A549 (cell line): Measurements from ENCODE around the gene F12. TPM values are rescaled to one million over a fixed set of nuclear protein-coding genes. Genes with fewer than 3 reads are reported as not detected.

Experiments
- ATAC-seq, 2 experiments: fragments of 200-7000 bp in 1 of 2; fragments of >200 bp in 1 of 2; cut with Nextera tagmentation in 1 of 2; cut with Tn5 transposase in 1 of 2; 3 replicates each; pipeline versions ENCODE4 v1.8.0 to v1.9.1; 2018 to 2020; ENCODE audit warnings: mild to moderate bottlenecking in 1 of 2, moderate library complexity in 1 of 2
- CTCF ChIA-PET: fragments of 300-600 bp; sonication (Branson Sonifier 250); formaldehyde crosslinking; extraction: SDS; loops from one replicate; lab custom pipeline; 2021; ENCODE audit warnings: antibody characterized with exemption, inconsistent platforms; lab: Yijun Ruan, JAX
- POLR2A ChIA-PET: fragments of 350-600 bp; formaldehyde crosslinking; extraction: SDS; loops from one replicate; lab custom pipeline; 2021; ENCODE audit warnings: antibody characterized with exemption, inconsistent platforms; lab: Yijun Ruan, JAX
- DNase-seq, 2 experiments: peaks; one replicate each; pipeline versions ENCODE4 v3.0.0 to v3.0.0-alpha.2; 2011 to 2016; ENCODE audit warnings: low read depth in 1 of 2, low spot score in 1 of 2
- FAIRE-seq: peaks from 2 replicates; lab custom pipeline; 2011; peaks lifted over from hg19 to GRCh38; lab: Jason Lieb, UNC
- H3K27ac ChIP-seq, 2 experiments: fragments of >200 bp; sonication (Bioruptor Twin); formaldehyde crosslinking; 3 replicates each; pipeline ENCODE4 v1.5.1; 2016 to 2017
- H3K4me1 ChIP-seq: fragments of >200 bp; sonication (Bioruptor Twin); formaldehyde crosslinking; 3 replicates; pipeline ENCODE4 v1.6.1; 2016
- H3K4me2 ChIP-seq: fragments of >200 bp; sonication (Bioruptor Twin); formaldehyde crosslinking; 3 replicates; pipeline ENCODE4 v1.6.1; 2016
- H3K4me3 ChIP-seq: fragments of >200 bp; sonication (Bioruptor Twin); formaldehyde crosslinking; 3 replicates; pipeline ENCODE4 v1.5.1; 2016
- H3K9me3 ChIP-seq: fragments of >200 bp; sonication (Bioruptor Twin); formaldehyde crosslinking; 3 replicates; pipeline ENCODE4 v1.6.1; 2016
- BHLHE40 ChIP-seq: IDR thresholded peaks from 2 replicates; pipeline ENCODE4 v1.6.1; 2012; ENCODE audit warnings: low read depth, low read length, inconsistent platforms
- CBX2 ChIP-seq: fragments of 200-600 bp; sonication (generic); IDR thresholded peaks from 2 replicates; pipeline ENCODE4 v1.6.1; 2016; ENCODE audit warnings: low read depth, mild to moderate bottlenecking, borderline replicate concordance
- CHD2 ChIP-seq: fragments of 150-350 bp; IDR thresholded peaks from 2 replicates; pipeline ENCODE4 v1.6.1; 2014; ENCODE audit warnings: low read length; ENCODE audit not compliant: partially characterized antibody
- CHD4 ChIP-seq: fragments of 200-600 bp; sonication (generic); IDR thresholded peaks from 2 replicates; pipeline ENCODE4 v1.6.1; 2016; ENCODE audit warnings: antibody characterized with exemption, mild to moderate bottlenecking, borderline replicate concordance
- EHMT2 ChIP-seq: fragments of 200-600 bp; sonication (generic); IDR thresholded peaks from 2 replicates; pipeline ENCODE4 v1.6.1; 2016; ENCODE audit warnings: antibody characterized with exemption, low read depth, mild to moderate bottlenecking, moderate library complexity
- FOSL2 ChIP-seq, 2 experiments: fragments of 450-650 bp in 1 of 2; fragments of >200 bp in 1 of 2; sonication (Bioruptor Twin) in 1 of 2; formaldehyde crosslinking; IDR thresholded peaks; 2 replicates each; pipeline versions ENCODE4 v1.5.0 to v1.6.1; 2016 to 2020; ENCODE audit warnings: mild to moderate bottlenecking in 1 of 2, moderate library complexity in 1 of 2
- FOXS1 ChIP-seq: fragments of 250-450 bp; sonication (Bioruptor Pico); IDR thresholded peaks from 2 replicates; pipeline ENCODE4 v1.5.0; 2020; ENCODE audit warnings: mild to moderate bottlenecking, moderate library complexity
- GATA3 ChIP-seq: IDR thresholded peaks from 2 replicates; pipeline ENCODE4 v1.6.1; 2012; ENCODE audit warnings: borderline replicate concordance
- HEYL ChIP-seq: fragments of 250-450 bp; sonication (Bioruptor Pico); IDR thresholded peaks from 2 replicates; pipeline ENCODE4 v1.8.0; 2021; ENCODE audit warnings: mild to moderate bottlenecking, moderate library complexity
- HOXA7 ChIP-seq: fragments of 250-450 bp; sonication (Bioruptor Pico); IDR thresholded peaks from 2 replicates; pipeline ENCODE4 v1.5.0; 2020; ENCODE audit warnings: mild to moderate bottlenecking, moderate library complexity
- HOXB13 ChIP-seq: fragments of 250-450 bp; sonication (Bioruptor Pico); IDR thresholded peaks from 2 replicates; pipeline ENCODE4 v1.5.0; 2020; ENCODE audit warnings: low read depth, mild to moderate bottlenecking, moderate library complexity
- HOXB5 ChIP-seq: fragments of 250-450 bp; sonication (Bioruptor Pico); IDR thresholded peaks from 2 replicates; pipeline ENCODE4 v1.5.0; 2020; ENCODE audit warnings: mild to moderate bottlenecking, moderate library complexity
- JUN ChIP-seq, 2 experiments: fragments of >200 bp; sonication (Bioruptor Twin); formaldehyde crosslinking; IDR thresholded peaks; 2 replicates in 1 of 2; 3 replicates in 1 of 2; pipeline ENCODE4 v1.6.1; 2016 to 2017
- JUNB ChIP-seq: fragments of >200 bp; sonication (Bioruptor Twin); formaldehyde crosslinking; IDR thresholded peaks from 2 replicates; pipeline ENCODE4 v1.6.1; 2016
- KDM1A ChIP-seq: fragments of 200-600 bp; sonication (generic); IDR thresholded peaks from 2 replicates; pipeline ENCODE4 v1.6.1; 2016; ENCODE audit warnings: low read depth, mild to moderate bottlenecking
- MAFK ChIP-seq: fragments of 450-650 bp; IDR thresholded peaks from 2 replicates; pipeline ENCODE4 v1.6.1; 2014; ENCODE audit not compliant: partially characterized antibody
- MAZ ChIP-seq: fragments of 150-350 bp; IDR thresholded peaks from 2 replicates; pipeline ENCODE4 v1.6.1; 2014; ENCODE audit warnings: antibody characterized with exemption, low read depth, low read length, borderline replicate concordance
- MYC ChIP-seq: IDR thresholded peaks from 2 replicates; pipeline ENCODE4 v1.6.1; 2012; ENCODE audit warnings: mild to moderate bottlenecking, inconsistent platforms, low read length, improper control_type of control experiment, borderline replicate concordance
- NFE2L2 ChIP-seq: fragments of 150-350 bp; conservative IDR thresholded peaks from 2 replicates; pipeline ENCODE4 v1.6.1; 2014; ENCODE audit warnings: low read length
- NPAS2 ChIP-seq: fragments of 250-450 bp; sonication (Bioruptor Pico); IDR thresholded peaks from 2 replicates; pipeline ENCODE4 v1.8.0; 2022; ENCODE audit warnings: mild to moderate bottlenecking, moderate library complexity, borderline replicate concordance
- PHF8 ChIP-seq: fragments of 200-600 bp; sonication (generic); IDR thresholded peaks from 2 replicates; pipeline ENCODE4 v1.6.1; 2016; ENCODE audit warnings: low read depth, mild to moderate bottlenecking, antibody characterized with exemption, moderate library complexity, borderline replicate concordance
- POLR2A ChIP-seq: IDR thresholded peaks from 2 replicates; pipeline ENCODE4 v1.6.1; 2012; ENCODE audit warnings: mild to moderate bottlenecking, low read length
- POLR2AphosphoS2 ChIP-seq: conservative IDR thresholded peaks from 2 replicates; pipeline ENCODE4 v1.6.1; 2012; ENCODE audit warnings: low read length, improper control_type of control experiment, inconsistent platforms
- RAD21 ChIP-seq, 2 experiments: fragments of >200 bp in 1 of 2; sonication (Bioruptor Twin) in 1 of 2; formaldehyde crosslinking in 1 of 2; IDR thresholded peaks in 1 of 2; conservative IDR thresholded peaks in 1 of 2; 2 replicates in 1 of 2; 3 replicates in 1 of 2; pipeline ENCODE4 v1.6.1; 2012 to 2018; ENCODE audit warnings: inconsistent platforms in 1 of 2
- RCOR1 ChIP-seq: fragments of 150-350 bp; IDR thresholded peaks from 2 replicates; pipeline ENCODE4 v1.6.1; 2014; ENCODE audit warnings: antibody characterized with exemption, low read length, low read depth
- SMC3 ChIP-seq: fragments of >200 bp; sonication (Bioruptor Twin); formaldehyde crosslinking; IDR thresholded peaks from 3 replicates; pipeline ENCODE4 v1.6.1; 2018; ENCODE audit warnings: inconsistent platforms
- SREBF2 ChIP-seq: fragments of 450-650 bp; IDR thresholded peaks from 2 replicates; pipeline ENCODE4 v1.6.1; 2014; ENCODE audit warnings: mild to moderate bottlenecking, moderate library complexity
- TFCP2L1 ChIP-seq: fragments of 250-450 bp; sonication (Bioruptor Pico); IDR thresholded peaks from 2 replicates; pipeline ENCODE4 v1.5.0; 2021; ENCODE audit warnings: mild to moderate bottlenecking
- ZFP36 ChIP-seq: fragments of 450-650 bp; IDR thresholded peaks from 2 replicates; pipeline ENCODE4 v1.6.1; 2014; ENCODE audit warnings: borderline replicate concordance; ENCODE audit not compliant: partially characterized antibody
- ZSCAN20 ChIP-seq: fragments of 250-450 bp; sonication (Bioruptor Pico); IDR thresholded peaks from 2 replicates; pipeline ENCODE4 v1.8.0; 2022; ENCODE audit warnings: mild to moderate bottlenecking, moderate library complexity
- WGBS: methylation state at CpG from one replicate; pipeline ENCODE4 v1.1.6; 2017; ENCODE audit errors: missing lambda C conversion rate; 5-methylcytosine and 5-hydroxymethylcytosine counted together
- polyA plus RNA-seq, 4 experiments: library from polyadenylated mRNA; depleted of rRNA in 3 of 4; stranded (reverse); fragments of >200 nt; fragmentation: RNase III in 1 of 4; extraction: RNeasy Plus Mini Kit Qiagen cat#74134 plus additional on column Dnase treatment in 1 of 4; gene quantifications; 2 replicates in 3 of 4; 3 replicates in 1 of 4; pipeline ENCODE4 v1.2.3, GENCODE V29; 2011 to 2017
- TF ChIP-seq, protein P1 (sequence below): fragments of >200 bp; sonication (Bioruptor Twin); formaldehyde crosslinking; IDR thresholded peaks from 3 replicates; pipeline ENCODE4 v1.6.1; 2016
- TF ChIP-seq, protein P2 (sequence below): fragments of 450-650 bp; IDR thresholded peaks from 2 replicates; pipeline ENCODE4 v1.6.1; 2014; ENCODE audit warnings: antibody characterized with exemption
- TF ChIP-seq, protein P3 (sequence below): IDR thresholded peaks from 2 replicates; pipeline ENCODE4 v1.6.1; 2012
- TF ChIP-seq, protein P4 (sequence below): IDR thresholded peaks from 2 replicates; pipeline ENCODE4 v1.6.1; 2012; ENCODE audit warnings: low read depth, borderline replicate concordance
- TF ChIP-seq, protein P5 (sequence below): fragments of 150-350 bp; IDR thresholded peaks from 2 replicates; pipeline ENCODE4 v1.6.1; 2014; ENCODE audit warnings: low read depth, mild to moderate bottlenecking, low read length

F12 gene
- polyA plus RNA-seq, 2 of the 4 experiments (the other 2 are of a cell fraction) = 5.3 to 14.3 TPM

DNA sequence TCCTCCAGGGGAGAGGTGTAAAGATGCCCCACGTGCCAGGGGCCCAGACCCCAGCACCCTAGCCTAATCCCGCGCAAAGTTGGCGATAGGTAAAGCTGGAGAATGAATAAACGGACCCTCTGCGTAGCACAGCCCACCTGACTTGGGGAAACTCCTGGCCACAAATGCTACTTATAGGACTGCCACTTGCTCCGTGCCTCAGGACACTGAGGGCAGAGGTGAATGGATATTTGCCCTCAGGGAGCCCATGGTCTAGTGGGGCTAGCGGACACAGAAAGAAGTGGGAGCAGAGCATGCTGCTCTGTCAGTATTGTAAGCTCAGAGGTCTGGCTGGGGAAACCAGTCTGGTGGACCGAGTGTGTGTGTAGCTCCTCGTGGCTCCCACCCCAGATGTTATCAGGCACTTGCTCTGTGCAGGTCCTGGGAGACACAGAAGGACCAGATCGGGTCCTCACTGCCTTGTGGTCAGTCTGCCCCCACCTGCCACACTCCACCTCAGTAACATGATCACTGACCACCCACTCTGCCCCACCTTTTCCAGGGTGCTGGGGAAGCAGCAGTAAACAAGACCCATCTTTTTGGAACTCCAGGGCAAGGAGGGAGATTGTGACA lies 18.0 kb upstream of the F12 start:
- POLR2A ChIA-PET = interaction anchor here (0.6 to 3.0 kb wide), 6 partner anchors 20 to 254 kb away, joined by 3 to 41 read pairs (median 4); partner anchors contain the start of gene PRR7
- CTCF ChIA-PET = interaction anchor here (0.9 to 36.0 kb wide), 5 partner anchors 18 to 109 kb away, joined by 3 to 871 read pairs (median 4); partner anchors contain the start of genes F12 and PRR7
- no peak for DNase-seq

DNA sequence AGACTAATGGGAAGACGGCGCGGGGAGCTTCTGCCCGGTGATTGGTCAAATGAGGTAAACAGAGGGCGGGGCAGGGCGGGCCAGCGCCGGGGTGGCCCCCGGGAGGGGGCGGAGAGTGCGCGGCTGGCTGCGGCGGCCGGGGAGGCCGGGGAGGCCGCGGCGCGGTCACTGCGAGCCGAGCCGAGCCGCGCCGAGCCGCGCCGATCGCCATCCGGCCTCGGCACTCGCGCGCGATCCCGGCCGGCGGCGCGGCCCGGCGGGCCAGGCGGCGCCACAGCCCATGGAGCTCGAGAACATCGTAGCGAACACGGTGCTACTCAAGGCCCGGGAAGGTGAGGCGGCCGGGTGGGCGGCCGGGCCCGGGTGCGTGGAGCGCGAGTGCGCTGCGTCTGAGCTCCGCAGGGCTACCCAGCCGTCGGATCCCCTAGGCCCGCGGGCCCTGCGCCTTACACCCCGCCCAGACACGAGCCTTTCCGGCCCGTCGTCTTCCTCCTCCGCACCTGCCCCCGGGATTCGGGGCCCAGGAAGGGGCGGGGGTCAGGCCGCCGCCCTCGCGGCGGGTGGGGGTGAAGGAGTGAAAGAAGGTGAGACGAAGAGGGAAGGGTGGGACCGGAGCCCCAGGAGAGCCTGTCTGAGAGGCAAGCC lies 17.3 kb upstream of the F12 start, which contains the start of gene GRK6:
GRK6 (plus strand) TSS at position 111 of the 645 bp plus-strand sequence; CDS start at position 281, 170 bp downstream.
- ChIA-PET CTCF (interaction anchor here (0.6 to 36.0 kb wide), 8 partner anchors 17 to 109 kb away, joined by 3 to 871 read pairs (median 4); partner anchors contain the start of genes F12 and PRR7), POLR2A (interaction anchor here (0.6 to 3.0 kb wide), 19 partner anchors 10 to 313 kb away, joined by 3 to 41 read pairs (median 5); partner anchors contain the start of gene PRR7)
- peak in 1 of 2 experiments; percentile 38; a peak in 1 of 5 replicates for TF ChIP-seq JUN (IDR thresholded peaks at IDR 0.05)
- no peak for TF ChIP-seq MAFK
- TF ChIP-seq, protein P1, sequence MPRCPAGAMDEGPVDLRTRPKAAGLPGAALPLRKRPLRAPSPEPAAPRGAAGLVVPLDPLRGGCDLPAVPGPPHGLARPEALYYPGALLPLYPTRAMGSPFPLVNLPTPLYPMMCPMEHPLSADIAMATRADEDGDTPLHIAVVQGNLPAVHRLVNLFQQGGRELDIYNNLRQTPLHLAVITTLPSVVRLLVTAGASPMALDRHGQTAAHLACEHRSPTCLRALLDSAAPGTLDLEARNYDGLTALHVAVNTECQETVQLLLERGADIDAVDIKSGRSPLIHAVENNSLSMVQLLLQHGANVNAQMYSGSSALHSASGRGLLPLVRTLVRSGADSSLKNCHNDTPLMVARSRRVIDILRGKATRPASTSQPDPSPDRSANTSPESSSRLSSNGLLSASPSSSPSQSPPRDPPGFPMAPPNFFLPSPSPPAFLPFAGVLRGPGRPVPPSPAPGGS = 0 out of 3 replicates have a peak, but pooled peaks have one; percentile 6
- peak; percentile 59 for TF ChIP-seq POLR2A
- peak; percentile 42 for TF ChIP-seq MYC
- TF ChIP-seq CHD4 = no peak
- no peak for TF ChIP-seq NFE2L2
- TF ChIP-seq PHF8 = peak; percentile 86
- TF ChIP-seq MAZ = peak; percentile 69; the same call in 1 of the 2 replicates
- Histone ChIP-seq H3K4me1 (peaks cover 17% of the 10 kb centered on the region), H3K4me3 (peak within 1 kb of the TSS; percentile 88), H3K9me3 (no peaks in the 10 kb centered on the region), H3K4me2 (peak within 1 kb of the TSS; percentile 95), H3K27ac (peak within 1 kb of the TSS; percentile 92 to 99)
- ATAC-seq (peak; percentile 23 to 78; a peak in 5 of 6 replicates), DNase-seq (peak in 1 of 2 experiments; percentile 38), FAIRE-seq (no peak)
- WGBS = under 1% methylated on average over 11 of the region's 82 CpGs

More for the DNA sequence above, 18.0 kb upstream of the F12 start:
- no peak for TF ChIP-seq CHD2
- TF ChIP-seq HEYL = no peak
- TF ChIP-seq JUN (IDR thresholded peaks at IDR 0.05) = no peak
- no peak for TF ChIP-seq FOSL2 (IDR thresholded peaks at IDR 0.05)
- TF ChIP-seq FOSL2 (CRISPR knock-in tag; IDR thresholded peaks at IDR 0.05) = no peak
- no peak for TF ChIP-seq MAZ
- no peak for TF ChIP-seq JUNB
- TF ChIP-seq, protein P2, sequence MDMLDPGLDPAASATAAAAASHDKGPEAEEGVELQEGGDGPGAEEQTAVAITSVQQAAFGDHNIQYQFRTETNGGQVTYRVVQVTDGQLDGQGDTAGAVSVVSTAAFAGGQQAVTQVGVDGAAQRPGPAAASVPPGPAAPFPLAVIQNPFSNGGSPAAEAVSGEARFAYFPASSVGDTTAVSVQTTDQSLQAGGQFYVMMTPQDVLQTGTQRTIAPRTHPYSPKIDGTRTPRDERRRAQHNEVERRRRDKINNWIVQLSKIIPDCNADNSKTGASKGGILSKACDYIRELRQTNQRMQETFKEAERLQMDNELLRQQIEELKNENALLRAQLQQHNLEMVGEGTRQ = no peak
- no peak for TF ChIP-seq RCOR1
- no peak for TF ChIP-seq HOXB13 (CRISPR knock-in tag)
- TF ChIP-seq RAD21 (conservative IDR thresholded peaks at IDR 0.05 in 1 of 2, IDR thresholded peaks at IDR 0.05 in 1 of 2) = no peak
- TF ChIP-seq TFCP2L1 (CRISPR knock-in tag) = no peak
- no peak for TF ChIP-seq FOXS1 (CRISPR knock-in tag)
- no peak for TF ChIP-seq NPAS2 (CRISPR knock-in tag)
- TF ChIP-seq HOXB5 (CRISPR knock-in tag) = no peak
- no peak for TF ChIP-seq PHF8
- no peak for TF ChIP-seq CBX2
- no peak for TF ChIP-seq SMC3
- no peak for TF ChIP-seq MAFK
- TF ChIP-seq, protein P3, sequence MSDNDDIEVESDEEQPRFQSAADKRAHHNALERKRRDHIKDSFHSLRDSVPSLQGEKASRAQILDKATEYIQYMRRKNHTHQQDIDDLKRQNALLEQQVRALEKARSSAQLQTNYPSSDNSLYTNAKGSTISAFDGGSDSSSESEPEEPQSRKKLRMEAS = peak; percentile 72
- TF ChIP-seq CHD4 = no peak
- no peak for TF ChIP-seq SREBF2
- no peak for TF ChIP-seq ZFP36
- 0 out of 2 replicates have a peak, but pooled peaks have one; percentile 32 for TF ChIP-seq GATA3
- TF ChIP-seq, protein P4, sequence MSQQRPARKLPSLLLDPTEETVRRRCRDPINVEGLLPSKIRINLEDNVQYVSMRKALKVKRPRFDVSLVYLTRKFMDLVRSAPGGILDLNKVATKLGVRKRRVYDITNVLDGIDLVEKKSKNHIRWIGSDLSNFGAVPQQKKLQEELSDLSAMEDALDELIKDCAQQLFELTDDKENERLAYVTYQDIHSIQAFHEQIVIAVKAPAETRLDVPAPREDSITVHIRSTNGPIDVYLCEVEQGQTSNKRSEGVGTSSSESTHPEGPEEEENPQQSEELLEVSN = peak; percentile 84; the same call in 1 of the 2 replicates
- TF ChIP-seq ZSCAN20 (CRISPR knock-in tag) = no peak
- TF ChIP-seq, protein P1 = no peak
- TF ChIP-seq, protein P5, sequence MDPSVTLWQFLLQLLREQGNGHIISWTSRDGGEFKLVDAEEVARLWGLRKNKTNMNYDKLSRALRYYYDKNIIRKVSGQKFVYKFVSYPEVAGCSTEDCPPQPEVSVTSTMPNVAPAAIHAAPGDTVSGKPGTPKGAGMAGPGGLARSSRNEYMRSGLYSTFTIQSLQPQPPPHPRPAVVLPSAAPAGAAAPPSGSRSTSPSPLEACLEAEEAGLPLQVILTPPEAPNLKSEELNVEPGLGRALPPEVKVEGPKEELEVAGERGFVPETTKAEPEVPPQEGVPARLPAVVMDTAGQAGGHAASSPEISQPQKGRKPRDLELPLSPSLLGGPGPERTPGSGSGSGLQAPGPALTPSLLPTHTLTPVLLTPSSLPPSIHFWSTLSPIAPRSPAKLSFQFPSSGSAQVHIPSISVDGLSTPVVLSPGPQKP = no peak
- no peak for TF ChIP-seq KDM1A
- TF ChIP-seq POLR2AphosphoS2 = 0 out of 2 replicates have a peak, but pooled peaks have one; percentile 32
- no peak for TF ChIP-seq BHLHE40
- peak; percentile 20; the same call in 1 of the 2 replicates for TF ChIP-seq HOXA7 (CRISPR knock-in tag)
- no peak for TF ChIP-seq EHMT2
- 27% methylated on average over 11 of the region's 11 CpGs for WGBS
- Histone ChIP-seq H3K4me3 (peak overlapping the region; percentile 88), H3K4me2 (peak overlapping the region; percentile 95), H3K27ac (peak overlapping the region; percentile 92 to 99), H3K9me3 (no peaks in the 10 kb centered on the region), H3K4me1 (peaks cover 17% of the 10 kb centered on the region)
- ATAC-seq (peak in 1 of 2 experiments; percentile 1; a peak in 2 of 6 replicates), FAIRE-seq (no peak)
